ENCODE measurements around the gene RNH1. TPM values are rescaled to one million over a fixed set of nuclear protein-coding genes. Genes with fewer than 3 reads are reported as not detected.

Gene RNH1
- total RNA-seq, 1 experiment from 2014 or later, result 59.0 TPM

DNA sequence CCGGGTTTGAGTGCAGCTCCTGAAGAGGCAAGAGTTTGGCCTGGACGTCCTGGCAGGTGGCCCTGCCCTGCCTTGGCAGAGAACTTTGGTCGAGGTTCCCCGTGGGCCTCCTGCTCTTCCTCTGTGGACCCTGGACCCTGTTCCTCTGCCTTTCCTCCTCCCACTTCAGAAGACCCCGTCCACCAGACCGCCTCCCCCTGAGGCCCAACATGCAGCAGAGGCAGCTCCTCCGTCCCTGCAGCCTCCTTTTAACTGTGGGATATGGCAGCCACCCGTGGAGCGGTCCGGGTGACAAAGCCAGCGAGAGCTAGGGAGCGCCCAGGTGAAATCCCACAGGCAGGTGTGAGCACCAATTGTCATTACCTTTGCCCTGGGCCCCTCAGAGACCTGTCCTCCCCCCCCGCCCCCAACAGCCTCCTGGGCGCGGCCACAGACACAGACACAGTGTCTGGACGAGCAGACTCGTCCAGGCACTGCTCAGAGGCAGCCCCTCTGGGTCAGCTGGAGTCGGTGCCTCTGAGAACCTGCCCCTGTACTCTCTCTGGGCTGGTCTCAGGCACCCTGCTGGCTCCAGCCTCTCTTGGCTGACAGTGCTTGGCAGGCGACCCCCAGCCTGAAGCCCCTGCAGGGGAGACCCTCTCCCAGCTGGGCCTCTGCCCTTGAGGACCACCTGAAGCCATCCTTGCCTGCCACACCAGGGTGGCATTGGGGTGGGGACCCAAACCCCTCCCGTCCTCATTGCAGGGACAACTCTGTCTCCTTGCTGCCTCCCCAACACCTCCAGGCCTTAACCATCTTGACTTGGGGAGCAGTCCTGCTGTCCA, 61.1 kb downstream of the RNH1 start (continued):
- TF ChIP-seq, protein P1, sequence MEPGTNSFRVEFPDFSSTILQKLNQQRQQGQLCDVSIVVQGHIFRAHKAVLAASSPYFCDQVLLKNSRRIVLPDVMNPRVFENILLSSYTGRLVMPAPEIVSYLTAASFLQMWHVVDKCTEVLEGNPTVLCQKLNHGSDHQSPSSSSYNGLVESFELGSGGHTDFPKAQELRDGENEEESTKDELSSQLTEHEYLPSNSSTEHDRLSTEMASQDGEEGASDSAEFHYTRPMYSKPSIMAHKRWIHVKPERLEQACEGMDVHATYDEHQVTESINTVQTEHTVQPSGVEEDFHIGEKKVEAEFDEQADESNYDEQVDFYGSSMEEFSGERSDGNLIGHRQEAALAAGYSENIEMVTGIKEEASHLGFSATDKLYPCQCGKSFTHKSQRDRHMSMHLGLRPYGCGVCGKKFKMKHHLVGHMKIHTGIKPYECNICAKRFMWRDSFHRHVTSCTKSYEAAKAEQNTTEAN (CRISPR knock-in tag; IDR thresholded peaks at IDR 0.05), result no peak
- TF ChIP-seq TEAD1 (CRISPR knock-in tag; IDR thresholded peaks at IDR 0.05) (no peak), RORB (CRISPR knock-in tag; IDR thresholded peaks at IDR 0.05) (no peak), GRHL2 (CRISPR knock-in tag; IDR thresholded peaks at IDR 0.05; ENCODE audit: insufficient replicate concordance, severe bottlenecking) (no peak)
- TF ChIP-seq, protein P2, sequence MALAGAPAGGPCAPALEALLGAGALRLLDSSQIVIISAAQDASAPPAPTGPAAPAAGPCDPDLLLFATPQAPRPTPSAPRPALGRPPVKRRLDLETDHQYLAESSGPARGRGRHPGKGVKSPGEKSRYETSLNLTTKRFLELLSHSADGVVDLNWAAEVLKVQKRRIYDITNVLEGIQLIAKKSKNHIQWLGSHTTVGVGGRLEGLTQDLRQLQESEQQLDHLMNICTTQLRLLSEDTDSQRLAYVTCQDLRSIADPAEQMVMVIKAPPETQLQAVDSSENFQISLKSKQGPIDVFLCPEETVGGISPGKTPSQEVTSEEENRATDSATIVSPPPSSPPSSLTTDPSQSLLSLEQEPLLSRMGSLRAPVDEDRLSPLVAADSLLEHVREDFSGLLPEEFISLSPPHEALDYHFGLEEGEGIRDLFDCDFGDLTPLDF (CRISPR knock-in tag; IDR thresholded peaks at IDR 0.05), result no peak
- TF ChIP-seq, protein P3, sequence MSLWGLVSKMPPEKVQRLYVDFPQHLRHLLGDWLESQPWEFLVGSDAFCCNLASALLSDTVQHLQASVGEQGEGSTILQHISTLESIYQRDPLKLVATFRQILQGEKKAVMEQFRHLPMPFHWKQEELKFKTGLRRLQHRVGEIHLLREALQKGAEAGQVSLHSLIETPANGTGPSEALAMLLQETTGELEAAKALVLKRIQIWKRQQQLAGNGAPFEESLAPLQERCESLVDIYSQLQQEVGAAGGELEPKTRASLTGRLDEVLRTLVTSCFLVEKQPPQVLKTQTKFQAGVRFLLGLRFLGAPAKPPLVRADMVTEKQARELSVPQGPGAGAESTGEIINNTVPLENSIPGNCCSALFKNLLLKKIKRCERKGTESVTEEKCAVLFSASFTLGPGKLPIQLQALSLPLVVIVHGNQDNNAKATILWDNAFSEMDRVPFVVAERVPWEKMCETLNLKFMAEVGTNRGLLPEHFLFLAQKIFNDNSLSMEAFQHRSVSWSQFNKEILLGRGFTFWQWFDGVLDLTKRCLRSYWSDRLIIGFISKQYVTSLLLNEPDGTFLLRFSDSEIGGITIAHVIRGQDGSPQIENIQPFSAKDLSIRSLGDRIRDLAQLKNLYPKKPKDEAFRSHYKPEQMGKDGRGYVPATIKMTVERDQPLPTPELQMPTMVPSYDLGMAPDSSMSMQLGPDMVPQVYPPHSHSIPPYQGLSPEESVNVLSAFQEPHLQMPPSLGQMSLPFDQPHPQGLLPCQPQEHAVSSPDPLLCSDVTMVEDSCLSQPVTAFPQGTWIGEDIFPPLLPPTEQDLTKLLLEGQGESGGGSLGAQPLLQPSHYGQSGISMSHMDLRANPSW (CRISPR knock-in tag; conservative IDR thresholded peaks at IDR 0.05; ENCODE audit: low read depth), result no peak

Other genes starting within 250 kb of the RNH1 start
- gene NLRP6, start 228.8 kb downstream of the RNH1 start, total RNA-seq (2021), result 0.09 to 0.14 TPM in 2 of 3 replicates, not detected in the other
- 74.9 to 111 TPM (median 106 TPM) in 3 replicates for gene PGGHG, start 218.1 kb downstream of the RNH1 start, total RNA-seq (2021)
- not detected in 3 replicates for gene IFITM5, start 207.7 kb downstream of the RNH1 start, total RNA-seq (2021)
- 436 to 616 TPM (median 577 TPM) in 3 replicates for gene IFITM2, start 199.4 kb downstream of the RNH1 start, total RNA-seq (2021)
- gene IFITM1, start 193.2 kb downstream of the RNH1 start, total RNA-seq (2021), result 544 to 679 TPM (median 640 TPM) in 3 replicates
- 381 to 503 TPM (median 481 TPM) in 3 replicates for gene IFITM3, start 186.4 kb downstream of the RNH1 start, total RNA-seq (2021)
- 88.0 to 113 TPM (median 97.8 TPM) in 3 replicates for gene B4GALNT4, start 137.7 kb downstream of the RNH1 start, total RNA-seq (2021)
- 17.3 to 23.4 TPM (median 21.4 TPM) in 3 replicates for gene PKP3, start 113.0 kb downstream of the RNH1 start, total RNA-seq (2021)
- gene SIGIRR, start 92.2 kb downstream of the RNH1 start, total RNA-seq (2021), result 85.2 to 98.9 TPM (median 91.8 TPM) in 3 replicates
- gene ANO9, start 65.2 kb downstream of the RNH1 start, total RNA-seq (2021), result 13.2 to 17.6 TPM (median 16.6 TPM) in 3 replicates
- 49.5 to 56.8 TPM (median 55.2 TPM) in 3 replicates for gene PTDSS2, start 57.0 kb downstream of the RNH1 start, total RNA-seq (2021)
- gene HRAS, start 28.3 kb upstream of the RNH1 start, total RNA-seq (2021), result 42.9 to 62.4 TPM (median 48.3 TPM) in 3 replicates
- gene LRRC56, start 30.3 kb upstream of the RNH1 start, total RNA-seq (2021), result 2.3 to 3.4 TPM (median 2.5 TPM) in 3 replicates
- 4.0 to 6.0 TPM (median 5.9 TPM) in 3 replicates for gene LMNTD2, start 53.5 kb upstream of the RNH1 start, total RNA-seq (2021)
- gene RASSF7, start 53.7 kb upstream of the RNH1 start, total RNA-seq (2021), result 30.6 to 39.7 TPM (median 32.5 TPM) in 3 replicates
- gene PHRF1, start 69.2 kb upstream of the RNH1 start, total RNA-seq (2021), result 39.4 to 46.9 TPM (median 40.1 TPM) in 3 replicates
- gene IRF7, start 108.7 kb upstream of the RNH1 start, total RNA-seq (2021), result 11.1 to 12.0 TPM (median 11.5 TPM) in 3 replicates
- 0.26 to 0.34 TPM in 2 of 3 replicates, not detected in the other for gene CDHR5, start 117.7 kb upstream of the RNH1 start, total RNA-seq (2021)
- gene SCT, start 119.9 kb upstream of the RNH1 start, total RNA-seq (2021), result 2.3 to 3.3 TPM (median 2.9 TPM) in 3 replicates
- 3.7 to 5.8 TPM (median 5.5 TPM) in 3 replicates for gene DRD4, start 130.0 kb upstream of the RNH1 start, total RNA-seq (2021)
- 62.2 to 85.3 TPM (median 81.1 TPM) in 3 replicates for gene DEAF1, start 188.0 kb upstream of the RNH1 start, total RNA-seq (2021)
- 23.4 to 28.4 TPM (median 24.5 TPM) in 3 replicates for gene TMEM80, start 188.6 kb upstream of the RNH1 start, total RNA-seq (2021)
- 49.9 to 56.3 TPM (median 51.6 TPM) in 3 replicates for gene EPS8L2, start 199.0 kb upstream of the RNH1 start, total RNA-seq (2021)
- 314 to 352 TPM (median 343 TPM) in 3 replicates for gene TALDO1, start 240.2 kb upstream of the RNH1 start, total RNA-seq (2021)